ENCODE measurements around the gene MYOZ2.
A peak's percentile ranks its signal among the peaks of the same experiment; 100 is the strongest.

Gene MYOZ2

GRCh38 chr4:119190354-119190753 is 54.7 kb downstream of the MYOZ2 start:
- no peaks in the 10 kb centered on the region for H3K9me3 Mint-ChIP-seq
- no peaks in the 10 kb centered on the region for H3K4me1 Mint-ChIP-seq (ENCODE audit: low read depth)
- intact Hi-C loops (cut with micrococcal nuclease): no loop called here
- no peaks in the 10 kb centered on the region for H3K36me3 Mint-ChIP-seq (ENCODE audit: low read depth)
- H3K27me3 Mint-ChIP-seq: no peaks in the 10 kb centered on the region
- H3K4me3 Mint-ChIP-seq: no peak overlapping the region
- no peak overlapping the region for H3K27ac Mint-ChIP-seq

GRCh38 chr4:119191505-119191904 is 55.9 kb downstream of the MYOZ2 start:
- no peaks in the 10 kb centered on the region for H3K36me3 Mint-ChIP-seq (ENCODE audit: low read depth)
- no peaks in the 10 kb centered on the region for H3K27me3 Mint-ChIP-seq

GRCh38 chr4:119197772-119198212 is 62.2 kb downstream of the MYOZ2 start:
- no peak overlapping the region for H3K4me3 Mint-ChIP-seq
- H3K4me1 Mint-ChIP-seq (ENCODE audit: low read depth): peaks cover 7% of the 10 kb centered on the region
- H3K9me3 Mint-ChIP-seq: no peaks in the 10 kb centered on the region
- intact Hi-C loops (cut with micrococcal nuclease): no loop called here
- H3K27ac Mint-ChIP-seq: no peak overlapping the region
- no peaks in the 10 kb centered on the region for H3K36me3 Mint-ChIP-seq (ENCODE audit: low read depth)
- H3K27me3 Mint-ChIP-seq: no peaks in the 10 kb centered on the region

More at GRCh38 chr4:119191505-119191904, 55.9 kb downstream of the MYOZ2 start:
- Mint-ChIP-seq H3K4me1 (ENCODE audit: low read depth) (no peaks in the 10 kb centered on the region), H3K4me3 (no peak overlapping the region), H3K27ac (no peak overlapping the region), H3K9me3 (no peaks in the 10 kb centered on the region)
- intact Hi-C loops (cut with micrococcal nuclease): no loop called here

GRCh38 chr4:119204916-119205315 is 69.3 kb downstream of the MYOZ2 start:
- Mint-ChIP-seq H3K36me3 (ENCODE audit: low read depth) (no peaks in the 10 kb centered on the region), H3K4me3 (no peak overlapping the region), H3K27ac (no peak overlapping the region), H3K9me3 (no peaks in the 10 kb centered on the region), H3K27me3 (no peaks in the 10 kb centered on the region), H3K4me1 (ENCODE audit: low read depth) (peaks cover 17% of the 10 kb centered on the region)
- intact Hi-C loops (cut with micrococcal nuclease): no loop called here

GRCh38 chr4:119205690-119206089 is 70.1 kb downstream of the MYOZ2 start:
- intact Hi-C loops (cut with micrococcal nuclease): no loop called here
- Mint-ChIP-seq H3K4me1 (ENCODE audit: low read depth) (peaks cover 20% of the 10 kb centered on the region), H3K36me3 (ENCODE audit: low read depth) (no peaks in the 10 kb centered on the region), H3K9me3 (no peaks in the 10 kb centered on the region), H3K27ac (no peak overlapping the region), H3K4me3 (no peak overlapping the region), H3K27me3 (peaks cover under 1% of the 10 kb centered on the region)

GRCh38 chr4:119206178-119206577 is 70.5 kb downstream of the MYOZ2 start:
- intact Hi-C loops (cut with micrococcal nuclease): no loop called here
- Mint-ChIP-seq H3K4me1 (ENCODE audit: low read depth) (peaks cover 25% of the 10 kb centered on the region), H3K27ac (no peak overlapping the region)

GRCh38 chr4:119207051-119207450 is 71.4 kb downstream of the MYOZ2 start:
- peaks cover 28% of the 10 kb centered on the region for H3K4me1 Mint-ChIP-seq (ENCODE audit: low read depth)

More at GRCh38 chr4:119206178-119206577, 70.5 kb downstream of the MYOZ2 start:
- Mint-ChIP-seq H3K9me3 (no peaks in the 10 kb centered on the region), H3K27me3 (peaks cover 5% of the 10 kb centered on the region), H3K4me3 (no peak overlapping the region), H3K36me3 (ENCODE audit: low read depth) (no peaks in the 10 kb centered on the region)

GRCh38 chr4:119209077-119209476 is 73.4 kb downstream of the MYOZ2 start:
- Mint-ChIP-seq H3K27ac (peak overlapping the region; percentile 40), H3K4me3 (no peak overlapping the region)
- intact Hi-C loops (cut with micrococcal nuclease): no loop called here

More at GRCh38 chr4:119207051-119207450, 71.4 kb downstream of the MYOZ2 start:
- Mint-ChIP-seq H3K4me3 (no peak overlapping the region), H3K27ac (no peak overlapping the region), H3K9me3 (no peaks in the 10 kb centered on the region), H3K36me3 (ENCODE audit: low read depth) (peaks cover 2% of the 10 kb centered on the region), H3K27me3 (peaks cover 12% of the 10 kb centered on the region)
- intact Hi-C loops (cut with micrococcal nuclease): no loop called here

GRCh38 chr4:119209586-119209985 is 74.0 kb downstream of the MYOZ2 start:
- H3K27me3 Mint-ChIP-seq: peaks cover 21% of the 10 kb centered on the region
- intact Hi-C loops (cut with micrococcal nuclease): no loop called here
- H3K9me3 Mint-ChIP-seq: no peaks in the 10 kb centered on the region
- no peak overlapping the region for H3K4me3 Mint-ChIP-seq
- H3K27ac Mint-ChIP-seq: peak overlapping the region; percentile 40
- H3K36me3 Mint-ChIP-seq (ENCODE audit: low read depth): peaks cover 14% of the 10 kb centered on the region
- peaks cover 43% of the 10 kb centered on the region for H3K4me1 Mint-ChIP-seq (ENCODE audit: low read depth)

More at GRCh38 chr4:119209077-119209476, 73.4 kb downstream of the MYOZ2 start:
- Mint-ChIP-seq H3K27me3 (peaks cover 21% of the 10 kb centered on the region), H3K4me1 (ENCODE audit: low read depth) (peaks cover 43% of the 10 kb centered on the region), H3K9me3 (no peaks in the 10 kb centered on the region), H3K36me3 (ENCODE audit: low read depth) (peaks cover 14% of the 10 kb centered on the region)

GRCh38 chr4:119210775-119211174 is 75.1 kb downstream of the MYOZ2 start:
- intact Hi-C loops (cut with micrococcal nuclease): loop anchor here (5.0 kb wide), 1 partner anchor 72 kb away; no protein-coding TSS in a partner anchor
- Mint-ChIP-seq H3K4me1 (ENCODE audit: low read depth) (peaks cover 43% of the 10 kb centered on the region), H3K9me3 (no peaks in the 10 kb centered on the region), H3K4me3 (no peak overlapping the region), H3K27me3 (peaks cover 21% of the 10 kb centered on the region), H3K36me3 (ENCODE audit: low read depth) (peaks cover 14% of the 10 kb centered on the region), H3K27ac (no peak overlapping the region)

- Mint-ChIP-seq H3K27me3 (peaks cover 21% of the 10 kb centered on the region), H3K4me1 (ENCODE audit: low read depth) (peaks cover 43% of the 10 kb centered on the region), H3K4me3 (peak overlapping the region; percentile 86), H3K36me3 (ENCODE audit: low read depth) (peaks cover 14% of the 10 kb centered on the region), H3K27ac (peak overlapping the region; percentile 80), H3K9me3 (no peaks in the 10 kb centered on the region)
- intact Hi-C loops (cut with micrococcal nuclease): loop anchor here (2.0 to 5.0 kb wide), 2 partner anchors 70 to 171 kb away; no protein-coding TSS in a partner anchor
These were observed 76.2 kb downstream of the MYOZ2 start for GRCh38 chr4:119211867-119212233.

GRCh38 chr4:119212234-119212963 is 76.8 kb downstream of the MYOZ2 start, which contains the start of gene USP53:
Gene USP53, plus strand, starts transcription at chr4:119212713. Its CDS starts 27,047 bp downstream, at chr4:119239760.
- Mint-ChIP-seq H3K4me1 (ENCODE audit: low read depth) (peaks cover 43% of the 10 kb centered on the region), H3K4me3 (peak within 1 kb of the TSS; percentile 86), H3K9me3 (no peaks in the 10 kb centered on the region), H3K27me3 (peaks cover 21% of the 10 kb centered on the region), H3K36me3 (ENCODE audit: low read depth) (peaks cover 14% of the 10 kb centered on the region), H3K27ac (peak within 1 kb of the TSS; percentile 80)
- intact Hi-C loops (cut with micrococcal nuclease): loop anchor here (2.0 to 5.0 kb wide), 2 partner anchors 70 to 172 kb away; no protein-coding TSS in a partner anchor

- Mint-ChIP-seq H3K27ac (peak overlapping the region; percentile 80), H3K9me3 (no peaks in the 10 kb centered on the region), H3K4me3 (peak overlapping the region; percentile 86), H3K27me3 (peaks cover 21% of the 10 kb centered on the region), H3K4me1 (ENCODE audit: low read depth) (peaks cover 43% of the 10 kb centered on the region), H3K36me3 (ENCODE audit: low read depth) (peaks cover 14% of the 10 kb centered on the region)
- intact Hi-C loops (cut with micrococcal nuclease): loop anchor here (2.0 to 5.0 kb wide), 2 partner anchors 69 to 172 kb away; no protein-coding TSS in a partner anchor
These were observed 77.5 kb downstream of the MYOZ2 start for GRCh38 chr4:119212964-119213606.

GRCh38 chr4:119218093-119218492 is 82.5 kb downstream of the MYOZ2 start:
- H3K4me1 Mint-ChIP-seq (ENCODE audit: low read depth): peaks cover 11% of the 10 kb centered on the region
- intact Hi-C loops (cut with micrococcal nuclease): no loop called here
- no peak overlapping the region for H3K4me3 Mint-ChIP-seq
- no peak overlapping the region for H3K27ac Mint-ChIP-seq
- H3K36me3 Mint-ChIP-seq (ENCODE audit: low read depth): peaks cover 1% of the 10 kb centered on the region
- peaks cover 4% of the 10 kb centered on the region for H3K27me3 Mint-ChIP-seq
- no peaks in the 10 kb centered on the region for H3K9me3 Mint-ChIP-seq

Data from dendritic cell treated with granulocyte-macrophage colony-stimulating factor and Interleukin-4, amounts not matched to agents 40 ng/mL and 50 ng/mL, for 4 days (primary cell).